Stimulated activated CD8-positive, alpha-beta memory T cell treated with anti-CD3 and anti-CD28 coated beads, Interleukin-4, amount 100 ng/mL, for 1 hour (primary cell): ENCODE results near the gene WFS1.

Experiments used
- DNase-seq, 2 donors: peaks; one replicate each; pipeline ENCODE4 v3.0.0-alpha.2; 2020; ENCODE audit warnings: low read depth in 2 of 2, low spot score in 1 of 2

The WFS1 gene

DNA sequence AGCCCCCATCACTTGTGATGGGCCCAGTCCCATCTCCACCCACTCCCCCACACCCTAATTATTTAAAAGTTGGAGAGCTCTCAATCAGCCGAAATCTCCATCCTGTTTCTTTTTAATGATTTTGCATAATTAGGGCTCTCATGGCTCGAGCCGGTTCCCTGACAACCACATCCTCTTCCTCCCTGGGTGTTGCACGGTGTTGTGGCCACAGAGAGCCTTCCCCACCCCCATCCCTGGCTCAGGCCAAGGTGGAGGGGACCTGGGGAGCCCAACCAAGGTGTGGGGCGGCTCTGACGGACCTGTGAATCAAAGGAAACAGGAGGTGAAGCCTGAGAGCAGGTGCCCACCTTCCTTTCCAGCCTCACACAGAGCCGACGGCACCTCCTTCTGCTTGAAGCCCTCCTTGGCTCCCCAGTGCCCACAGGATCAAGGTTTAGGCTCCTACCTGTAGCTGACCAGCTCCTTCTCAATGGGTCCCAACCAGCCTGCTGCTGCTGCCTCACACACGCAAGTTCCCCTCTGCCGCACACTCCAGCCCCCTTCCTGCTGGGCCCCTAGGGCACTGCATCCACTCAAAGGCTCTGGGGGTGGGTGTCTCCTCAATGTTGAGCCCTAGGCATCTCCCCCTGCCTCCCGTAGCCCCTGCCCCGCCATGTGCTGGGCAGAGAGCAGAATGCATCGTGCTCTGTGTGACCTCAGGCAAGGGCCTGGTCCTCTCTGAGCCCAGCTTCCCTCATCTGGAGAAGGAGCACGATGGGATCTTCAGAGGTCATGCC is 68.7 kb downstream of the WFS1 start:
- no peak for DNase-seq

DNA sequence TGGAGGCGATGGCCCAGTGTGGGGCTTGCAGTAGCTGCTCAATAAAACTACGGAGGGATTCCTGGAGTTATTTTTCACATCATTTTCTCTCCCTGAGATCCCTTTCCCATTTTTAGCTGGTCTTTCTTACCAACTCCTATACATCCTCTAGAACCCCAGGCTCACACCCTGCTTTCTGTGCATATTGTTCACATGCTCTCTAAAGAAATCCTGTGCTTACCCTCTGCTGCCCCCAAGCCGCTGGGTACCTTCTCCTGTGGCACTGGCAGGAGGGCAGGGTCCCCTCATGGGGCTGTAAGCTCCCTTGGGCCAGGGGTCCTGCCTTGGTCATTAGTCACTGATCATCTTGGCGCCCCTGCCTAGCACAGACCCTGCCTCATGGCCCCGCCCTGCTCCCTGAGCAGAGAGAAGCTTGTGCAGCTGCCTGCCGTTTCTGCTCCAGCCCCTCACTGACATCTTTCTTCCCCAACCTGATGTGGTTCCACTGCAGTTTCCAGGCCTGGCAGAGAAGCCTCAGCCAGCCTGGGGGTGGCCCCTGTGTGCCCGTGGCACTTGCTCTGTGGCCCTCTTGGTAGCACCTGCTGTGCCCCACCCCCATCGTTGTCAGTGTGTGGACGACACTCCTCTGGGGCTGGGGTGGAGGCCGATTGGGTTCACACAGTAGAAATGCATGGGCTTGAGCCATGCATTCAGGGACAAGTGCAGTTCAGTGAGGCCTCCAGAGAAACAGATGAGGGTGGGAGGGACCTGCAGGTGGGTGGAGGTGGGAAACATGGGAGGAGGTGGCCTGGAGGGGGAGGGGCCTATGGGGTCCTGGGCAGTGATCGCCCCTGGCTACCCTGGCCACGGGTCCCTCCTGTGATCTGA is 69.5 kb downstream of the WFS1 start:
- no peak for DNase-seq

- no peak for DNase-seq
Measured at GRCh38 chr4:6339818-6340445, 70.3 kb downstream of the WFS1 start.

- DNase-seq: no peak
Measured at GRCh38 chr4:6340446-6341015, 70.9 kb downstream of the WFS1 start.

- DNase-seq: no peak
Measured at GRCh38 chr4:6341696-6342095, 72.0 kb downstream of the WFS1 start.

GRCh38 chr4:6342530-6343293 is 73.1 kb downstream of the WFS1 start:
- DNase-seq: no peak

DNA sequence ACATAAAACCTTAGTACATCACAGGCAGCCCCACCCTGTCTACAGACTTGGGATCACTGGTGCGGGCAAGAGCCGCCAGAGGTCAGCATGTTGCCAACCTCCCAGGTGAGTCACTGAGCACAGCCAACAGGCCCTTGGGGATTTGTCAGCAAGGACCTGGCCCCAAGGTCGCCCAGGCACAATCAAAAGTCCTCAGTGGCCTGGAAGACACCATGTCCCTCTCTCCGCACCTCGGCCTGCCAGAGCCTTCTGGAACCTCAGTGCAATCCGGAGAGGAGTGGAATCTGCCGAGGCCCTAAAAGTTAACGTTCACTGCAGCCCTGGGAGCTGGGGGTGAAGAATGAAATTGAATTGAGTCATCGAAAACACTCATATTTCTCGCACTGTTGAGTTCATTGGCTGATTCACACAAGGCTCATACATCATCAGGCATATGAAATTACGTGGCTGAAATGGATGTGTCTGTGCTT is 74.3 kb downstream of the WFS1 start:
- DNase-seq: no peak

DNA sequence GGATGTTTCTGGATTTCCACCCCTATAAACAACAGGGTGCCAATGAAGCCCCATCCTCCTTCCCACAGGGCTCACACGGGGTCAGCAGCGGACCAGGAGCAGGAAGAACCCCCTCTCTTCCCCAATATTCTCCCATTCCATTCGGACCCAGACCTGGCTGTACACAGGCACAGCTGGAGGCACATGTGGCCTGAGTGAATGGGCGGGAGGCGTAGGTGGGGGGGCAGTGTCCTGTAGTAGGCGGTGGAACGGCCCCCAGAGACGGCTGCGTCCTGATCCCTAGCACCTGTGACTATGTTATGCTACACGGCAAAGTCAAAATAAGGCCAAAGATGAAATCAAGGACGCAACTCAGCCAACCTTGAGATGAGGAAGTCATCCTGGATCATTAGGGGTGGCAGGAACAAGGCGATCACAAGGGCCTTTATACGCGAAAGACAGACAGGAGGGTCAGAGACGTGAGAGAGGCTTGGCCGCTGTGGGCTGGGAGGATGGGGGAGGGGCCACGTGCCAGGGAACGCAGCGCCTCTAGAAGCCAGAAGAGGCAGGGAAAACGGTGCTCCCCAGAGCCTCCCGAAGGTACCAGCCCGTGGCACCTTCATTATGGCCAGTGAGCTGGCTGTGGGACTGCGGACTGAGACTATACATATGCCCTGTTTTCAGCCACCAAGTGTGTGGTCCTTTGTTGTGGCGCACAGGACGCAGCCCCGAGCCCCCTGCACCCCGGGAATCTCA is 75.6 kb downstream of the WFS1 start:
- no peak for DNase-seq

- DNase-seq: no peak
Measured at GRCh38 chr4:6345866-6346265, 76.2 kb downstream of the WFS1 start.

DNA sequence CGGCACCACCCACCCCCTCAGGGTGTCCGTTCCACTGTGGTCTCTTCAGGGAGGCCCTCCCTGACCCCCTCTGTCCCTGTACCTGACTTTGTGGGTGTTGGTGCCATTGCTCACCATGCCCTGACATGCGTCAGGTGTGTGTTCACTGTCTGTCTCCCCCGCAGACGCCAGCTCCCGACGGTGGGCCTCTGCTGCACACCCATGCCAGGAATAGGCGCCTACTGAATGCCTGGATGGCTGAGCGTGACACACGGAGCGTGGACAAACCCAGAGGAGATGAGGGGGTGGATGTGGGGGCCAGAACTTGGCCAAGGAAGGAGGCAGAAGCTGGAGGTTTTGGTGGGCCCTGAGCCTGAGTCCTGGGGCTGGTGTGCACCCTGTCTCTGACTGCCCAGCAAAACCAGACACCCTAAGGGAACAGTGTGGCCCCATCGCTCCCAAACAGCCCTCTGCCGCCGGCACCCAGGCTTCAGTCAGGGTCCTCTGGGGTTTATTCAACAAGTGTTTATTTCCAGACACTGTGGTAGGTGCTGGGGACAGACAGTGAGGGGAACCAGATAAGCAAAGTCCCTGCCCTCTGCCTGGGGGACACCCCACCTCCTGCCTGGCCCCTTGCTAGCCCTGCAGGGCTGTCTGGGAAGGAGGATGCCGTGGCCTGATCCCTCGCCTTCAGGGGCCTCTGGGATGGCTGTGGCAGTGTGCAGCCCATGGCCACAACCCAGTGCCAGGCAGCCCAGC is 76.9 kb downstream of the WFS1 start:
- DNase-seq: no peak

GRCh38 chr4:6347511-6348045 is 77.9 kb downstream of the WFS1 start:
- no peak for DNase-seq

DNA sequence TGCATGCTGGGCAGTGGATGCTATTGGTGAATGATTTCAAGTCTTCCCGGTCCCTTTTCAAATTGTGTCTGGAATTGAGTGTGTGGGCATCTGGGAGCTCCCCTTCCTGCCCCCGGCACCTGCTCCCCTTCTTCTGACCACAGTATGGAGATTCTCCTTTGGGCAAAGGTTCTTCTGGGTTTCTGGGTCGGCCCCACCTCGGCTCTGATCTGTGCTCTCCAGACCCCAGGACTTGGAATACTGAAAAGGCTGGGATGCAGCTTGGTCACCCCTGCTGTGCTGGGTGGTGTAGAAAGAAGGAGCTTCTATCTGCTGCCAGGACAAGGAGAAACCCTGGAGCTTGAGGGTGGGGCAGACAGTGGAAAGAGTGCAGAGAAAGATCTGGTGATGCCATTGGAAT is 78.8 kb downstream of the WFS1 start:
- DNase-seq: no peak

- DNase-seq: no peak
Measured at GRCh38 chr4:6349896-6350603, 80.4 kb downstream of the WFS1 start.

DNA sequence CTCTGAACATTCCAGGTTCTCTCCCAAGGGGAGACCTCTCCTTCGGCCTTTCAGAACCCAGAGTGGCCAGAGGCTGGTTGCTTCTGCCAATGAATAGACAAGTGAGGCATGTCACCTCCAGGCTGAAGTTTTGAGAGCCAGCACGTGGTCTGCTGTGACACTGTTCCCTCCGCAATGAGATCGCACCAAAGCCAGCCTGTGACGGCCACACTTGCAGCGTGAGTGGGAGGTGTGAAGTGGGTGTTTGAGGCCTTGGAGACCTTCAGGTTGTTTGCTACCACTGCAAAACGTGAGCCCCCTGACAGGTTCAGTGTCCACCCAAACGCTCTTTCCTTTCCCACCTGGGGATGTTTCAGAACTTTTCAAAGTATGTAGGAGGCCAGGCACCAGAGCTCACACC is 81.0 kb downstream of the WFS1 start:
- no peak for DNase-seq

- no peak for DNase-seq
Measured at GRCh38 chr4:6351246-6352000, 81.8 kb downstream of the WFS1 start.

- no peak for DNase-seq
Measured at GRCh38 chr4:6352031-6352692, 82.5 kb downstream of the WFS1 start.
